H1 (cell line): Measurements from ENCODE around the gene GCLC. TPM values are rescaled to one million over a fixed set of nuclear protein-coding genes. Genes with fewer than 3 reads are reported as not detected.

ENCODE experiments used
- CTCF ChIA-PET: fragments of 300-600 bp; sonication (Branson Sonifier 250); formaldehyde crosslinking; loops from one replicate; lab custom pipeline; 2021; ENCODE audit not compliant: partially characterized antibody; lab: Charles Lee
- POLR2A ChIA-PET: fragments of 300-600 bp; sonication (Branson Sonifier 250); formaldehyde crosslinking; loops from one replicate; lab custom pipeline; 2021; ENCODE audit warnings: inconsistent platforms; ENCODE audit not compliant: partially characterized antibody; lab: Charles Lee
- DNase-seq, 2 experiments: peaks; one replicate each; pipeline versions ENCODE4 v3.0.0 to v3.0.0-alpha.2; 2010 to 2022; ENCODE audit warnings: low spot score in 2 of 2, low read depth in 1 of 2, mixed read lengths in 1 of 2
- FAIRE-seq: peaks from 2 replicates; lab custom pipeline; 2011; peaks lifted over from hg19 to GRCh38; lab: Jason Lieb, UNC
- H2AFZ ChIP-seq: 2 replicates; pipeline ENCODE4 v1.8.1; 2012; ENCODE audit warnings: low read length, inconsistent platforms
- H2AK5ac ChIP-seq: 2 replicates; pipeline ENCODE4 v1.6.1; 2013; ENCODE audit warnings: low read depth, low read length
- H2BK120ac ChIP-seq: replicated peaks from 2 replicates; pipeline ENCODE3; 2013; ENCODE audit warnings: low read depth, low read length, inconsistent platforms
- H2BK12ac ChIP-seq: 2 replicates; pipeline ENCODE4 v1.6.1; 2013; ENCODE audit warnings: low read depth, low read length
- H2BK15ac ChIP-seq: 2 replicates; pipeline ENCODE4 v1.6.1; 2013; ENCODE audit warnings: low read length
- H2BK20ac ChIP-seq: 2 replicates; pipeline ENCODE4 v1.6.1; 2013; ENCODE audit warnings: low read length
- H2BK5ac ChIP-seq: 2 replicates; pipeline ENCODE4 v1.6.1; 2013; ENCODE audit warnings: low read depth, low read length
- H3K14ac ChIP-seq: 2 replicates; pipeline ENCODE4 v1.6.1; 2013; ENCODE audit warnings: inconsistent platforms; ENCODE audit not compliant: insufficient read length
- H3K18ac ChIP-seq: 2 replicates; pipeline ENCODE4 v1.6.1; 2013; ENCODE audit warnings: low read length; ENCODE audit errors: extremely low read depth
- H3K23ac ChIP-seq: 2 replicates; pipeline ENCODE4 v1.6.1; 2013; ENCODE audit warnings: inconsistent platforms; ENCODE audit not compliant: insufficient read length
- H3K23me2 ChIP-seq: 2 replicates; pipeline ENCODE4 v1.6.1; 2013; ENCODE audit warnings: low read depth, low read length
- H3K27ac ChIP-seq: 2 replicates; pipeline ENCODE4 v1.6.1; 2011; ENCODE audit warnings: low read depth, low read length, inconsistent platforms
- H3K27me3 ChIP-seq, 4 experiments: replicated peaks in 1 of 4; 1 replicate in 1 of 4; 2 replicates in 3 of 4; pipeline versions ENCODE4 v1.6.1 to v1.8.1; 2011 to 2013; ENCODE audit warnings: low read length in 3 of 4, mild to moderate bottlenecking in 3 of 4, inconsistent platforms in 2 of 4, mixed read lengths in 2 of 4, moderate library complexity in 1 of 4; ENCODE audit not compliant: control insufficient read depth in 3 of 4, insufficient read depth in 3 of 4; ENCODE audit errors: extremely low read depth in 1 of 4
- H3K36me3 ChIP-seq, 4 experiments: 2 replicates each; pipeline versions ENCODE4 v1.6.1 to v1.8.1; 2011 to 2013; ENCODE audit warnings: mild to moderate bottlenecking in 4 of 4, low read length in 3 of 4, moderate library complexity in 2 of 4, control low read depth in 1 of 4, inconsistent platforms in 1 of 4; ENCODE audit not compliant: insufficient read depth in 4 of 4, control insufficient read depth in 2 of 4
- H3K4ac ChIP-seq: replicated peaks from 2 replicates; pipeline ENCODE3; 2013; ENCODE audit warnings: low read length, low read depth, mixed read lengths, inconsistent platforms; ENCODE audit not compliant: insufficient read length
- H3K4me1 ChIP-seq, 4 experiments: replicated peaks in 1 of 4; 1 replicate in 1 of 4; 2 replicates in 3 of 4; pipeline versions ENCODE4 v1.6.1 to v1.8.1; 2011 to 2013; ENCODE audit warnings: low read length in 3 of 4, inconsistent platforms in 2 of 4, mixed read lengths in 1 of 4; ENCODE audit not compliant: insufficient read depth in 4 of 4, control insufficient read depth in 3 of 4
- H3K4me2 ChIP-seq, 2 experiments: 2 replicates each; pipeline versions ENCODE4 v1.6.1 to v1.8.1; 2011 to 2013; ENCODE audit warnings: low read depth in 2 of 2, low read length in 2 of 2, control low read depth in 1 of 2, inconsistent platforms in 1 of 2, mild to moderate bottlenecking in 1 of 2; ENCODE audit not compliant: insufficient read depth in 1 of 2
- H3K4me3 ChIP-seq, 4 experiments: fragments of 200-600, 300-600 bp in 1 of 4; sonication (generic), shearing (Covaris generic), sonication (Bioruptor Twin) in 1 of 4; 2 replicates each; pipeline versions ENCODE4 v1.5.1 to v1.8.1; 2011 to 2016; ENCODE audit warnings: low read length in 4 of 4, low read depth in 3 of 4, control low read depth in 2 of 4, inconsistent platforms in 2 of 4, mild to moderate bottlenecking in 2 of 4, mixed read lengths in 1 of 4, moderate library complexity in 1 of 4; ENCODE audit not compliant: insufficient read depth in 2 of 4; ENCODE audit errors: extremely low read depth in 1 of 4
- H3K56ac ChIP-seq: replicated peaks from 2 replicates; pipeline ENCODE3; 2013; ENCODE audit warnings: low read depth, mild to moderate bottlenecking, mixed read lengths, low read length, inconsistent platforms; ENCODE audit not compliant: insufficient read length
- H3K79me1 ChIP-seq: 2 replicates; pipeline ENCODE4 v1.6.1; 2013; ENCODE audit warnings: low read depth, low read length, control low read depth
- H3K79me2 ChIP-seq, 2 experiments: 2 replicates each; pipeline versions ENCODE4 v1.6.1 to v1.8.1; 2012 to 2013; ENCODE audit warnings: low read length in 2 of 2, mild to moderate bottlenecking in 2 of 2, inconsistent platforms in 1 of 2; ENCODE audit not compliant: insufficient read depth in 2 of 2, control insufficient read depth in 1 of 2
- H3K9ac ChIP-seq, 4 experiments: replicated peaks in 1 of 4; 1 replicate in 1 of 4; 2 replicates in 3 of 4; pipeline versions ENCODE4 v1.6.1 to v1.8.1; 2011 to 2013; ENCODE audit warnings: low read depth in 3 of 4, low read length in 3 of 4, control low read depth in 2 of 4, mild to moderate bottlenecking in 2 of 4, moderate library complexity in 2 of 4, inconsistent platforms in 1 of 4; ENCODE audit errors: extremely low read depth in 1 of 4
- H3K9me3 ChIP-seq, 2 experiments: 2 replicates each; pipeline versions ENCODE4 v1.6.1 to v1.8.1; 2012 to 2013; ENCODE audit warnings: mild to moderate bottlenecking in 2 of 2, moderate library complexity in 2 of 2, control low read depth in 1 of 2, inconsistent platforms in 1 of 2, low read depth in 1 of 2, low read length in 1 of 2, mixed read lengths in 1 of 2; ENCODE audit not compliant: insufficient read depth in 2 of 2
- H4K20me1 ChIP-seq, 2 experiments: replicated peaks in 1 of 2; 2 replicates each; pipeline versions ENCODE3 to v1.8.1; 2011 to 2013; ENCODE audit warnings: inconsistent platforms in 2 of 2, low read length in 2 of 2, mild to moderate bottlenecking in 1 of 2; ENCODE audit not compliant: insufficient read depth in 2 of 2, control insufficient read depth in 1 of 2
- H4K5ac ChIP-seq: 2 replicates; pipeline ENCODE4 v1.6.1; 2013; ENCODE audit warnings: low read length, low read depth, mixed read lengths, inconsistent platforms; ENCODE audit not compliant: insufficient read length
- H4K8ac ChIP-seq: 2 replicates; pipeline ENCODE4 v1.8.0; 2013; ENCODE audit warnings: mild to moderate bottlenecking, moderate library complexity, low read length, inconsistent platforms; ENCODE audit not compliant: insufficient read depth; ENCODE audit errors: extremely low read depth
- H4K91ac ChIP-seq: replicated peaks from 2 replicates; pipeline ENCODE3; 2013; ENCODE audit warnings: low read length, mixed read lengths, inconsistent platforms; ENCODE audit not compliant: insufficient read length
- ASH2L ChIP-seq: fragments of 200-600, 300-600 bp; sonication (generic); IDR thresholded peaks from one replicate; pipeline ENCODE4 v1.7.1; 2017; ENCODE audit warnings: low read length
- CBX8 ChIP-seq: fragments of 300-800, 300-1000 bp; sonication (generic); IDR thresholded peaks from 2 replicates; pipeline ENCODE4 v1.7.1; 2016; ENCODE audit warnings: low read depth, low read length, borderline replicate concordance
- CREB1 ChIP-seq: IDR thresholded peaks from 2 replicates; pipeline ENCODE4 v1.6.1; 2012; ENCODE audit warnings: inconsistent platforms
- SP1 ChIP-seq: IDR thresholded peaks from 2 replicates; pipeline ENCODE4 v1.6.1; 2011; ENCODE audit warnings: low read depth, low read length
- WGBS, 2 experiments: shearing (Covaris generic) in 1 of 2; methylation state at CpG; one replicate each; pipeline versions ENCODE4 v1.1.6 to v1.1.7; 2013 to 2015; ENCODE audit warnings: low lambda C conversion rate in 2 of 2, mixed read lengths in 2 of 2, inconsistent platforms in 1 of 2, low coverage in 1 of 2, missing lambda C conversion rate in 1 of 2; ENCODE audit not compliant: insufficient replicate concordance in 2 of 2, insufficient coverage in 1 of 2, insufficient read length in 1 of 2; ENCODE audit errors: extremely low coverage in 1 of 2, missing lambda C conversion rate in 1 of 2; 5-methylcytosine and 5-hydroxymethylcytosine counted together
- polyA plus RNA-seq, 7 experiments: library from polyadenylated mRNA; depleted of rRNA in 3 of 7; stranded (reverse) in 5 of 7; unstranded in 2 of 7; fragments of >200 nt in 5 of 7; fragments of 200-250 nt in 2 of 7; gene quantifications; 1 replicate in 5 of 7; 2 replicates in 1 of 7; 4 replicates in 1 of 7; pipeline versions ENCODE4 v1.2.1 to v1.2.3, GENCODE V29; 2011 to 2013; ENCODE audit warnings: missing spikeins in 2 of 7, mixed read lengths in 2 of 7
- total RNA-seq: library from RNA; stranded (reverse); fragmentation: NEBNext Ultra II Directional; extraction: Animal tissue kit (Norgen Biotek cat#: 25700); gene quantifications from 2 replicates; pipeline ENCODE4 v1.2.1, GENCODE V29; 2021

GCLC gene
- total and polyA plus RNA-seq, 2 of the 8 experiments (the other 6 are each of a cell fraction or from before 2014, with no cell fraction given), result 15.8 to 54.0 TPM

- Histone ChIP-seq H3K4me2 (no peak overlapping the region), H3K23me2 (no peaks in the 10 kb centered on the region), H2AK5ac (no peak overlapping the region), H3K23ac (no peak overlapping the region), H3K36me3 (peaks cover 0 to 26% (median 15%) of the 10 kb centered on the region in 4 experiments; a peak in 7 of 8 replicates), H4K8ac (no peak overlapping the region), H4K5ac (no peak overlapping the region), H3K4me3 (no peak overlapping the region), H3K9ac (no peak overlapping the region), H3K18ac (no peak overlapping the region), H3K9me3 (no peaks in the 10 kb centered on the region), H2BK15ac (no peak overlapping the region), H4K91ac (no peak overlapping the region), H3K79me1 (peaks cover 2% of the 10 kb centered on the region; the same call in 1 of the 2 replicates), H2AFZ (no peak overlapping the region), H3K4ac (no peak overlapping the region), H3K79me2 (peaks cover 0 to 8% of the 10 kb centered on the region in 2 experiments; a peak in 1 of 4 replicates), H3K27ac (no peak overlapping the region), H2BK12ac (no peak overlapping the region), H2BK20ac (no peak overlapping the region), H2BK120ac (no peak overlapping the region), H3K56ac (no peak overlapping the region), H3K4me1 (no peaks in the 10 kb centered on the region), H3K14ac (no peak overlapping the region), H3K27me3 (no peaks in the 10 kb centered on the region), H4K20me1 (peaks cover 2 to 3% of the 10 kb centered on the region in 2 experiments), H2BK5ac (no peak overlapping the region)
- no peak for TF ChIP-seq SP1
- TF ChIP-seq CBX8, result no peak
- no peak for TF ChIP-seq CREB1
- TF ChIP-seq ASH2L, result no peak
- POLR2A ChIA-PET, result interaction anchor here (1.0 kb wide), 1 partner anchor 28 kb away, joined by 3 read pairs; the partner anchor contains the start of gene GCLC
- no peak for DNase-seq
- CTCF ChIA-PET, result interaction anchor here (0.6 to 5.1 kb wide), 5 partner anchors 18 to 163 kb away, joined by 3 to 18 read pairs (median 4); no protein-coding TSS in a partner anchor
- 92% methylated on average over 2 of the region's 2 CpGs; no CpG with 5 or more reads in 1 of the 2 experiments for WGBS, 2 experiments
- no peak for FAIRE-seq
Measured at GRCh38 chr6:53517021-53517420, 27.9 kb downstream of the GCLC start.
